GM12801 (cell line): ENCODE measurements around the gene RHOA.

Experiments
- TF ChIP-seq, protein P1 (sequence below): IDR thresholded peaks from one replicate; pipeline ENCODE4 v1.5.1; 2011; ENCODE audit warnings: control low read depth; ENCODE audit not compliant: insufficient read length; ENCODE audit errors: extremely low read depth

Gene RHOA

DNA sequence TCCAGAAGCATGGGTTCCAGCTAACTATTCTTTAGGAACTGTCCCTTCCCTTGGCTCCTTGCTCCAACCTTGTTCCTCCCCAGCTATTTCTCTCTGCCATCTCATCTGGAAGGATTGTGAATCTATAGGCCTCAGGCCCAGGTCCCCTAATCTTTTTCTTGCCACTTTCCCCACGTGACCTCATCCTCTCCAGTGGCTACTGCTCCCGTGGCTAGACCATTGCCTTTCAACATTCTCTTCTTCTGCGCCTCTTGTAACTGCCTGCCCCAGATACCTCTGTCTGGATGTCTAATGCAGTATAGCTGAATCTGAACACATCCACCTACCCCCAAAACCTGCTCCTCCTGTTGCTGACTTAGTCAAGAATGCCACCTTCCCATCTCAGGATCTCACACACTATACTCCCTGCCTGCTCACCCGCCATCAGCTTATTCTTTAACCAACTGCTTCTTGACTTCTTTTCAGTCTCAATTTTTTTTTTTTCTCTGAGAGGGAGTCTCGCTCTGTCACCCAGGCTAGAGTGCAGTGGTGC is 58.8 kb downstream of the RHOA start:
- TF ChIP-seq, protein P1, sequence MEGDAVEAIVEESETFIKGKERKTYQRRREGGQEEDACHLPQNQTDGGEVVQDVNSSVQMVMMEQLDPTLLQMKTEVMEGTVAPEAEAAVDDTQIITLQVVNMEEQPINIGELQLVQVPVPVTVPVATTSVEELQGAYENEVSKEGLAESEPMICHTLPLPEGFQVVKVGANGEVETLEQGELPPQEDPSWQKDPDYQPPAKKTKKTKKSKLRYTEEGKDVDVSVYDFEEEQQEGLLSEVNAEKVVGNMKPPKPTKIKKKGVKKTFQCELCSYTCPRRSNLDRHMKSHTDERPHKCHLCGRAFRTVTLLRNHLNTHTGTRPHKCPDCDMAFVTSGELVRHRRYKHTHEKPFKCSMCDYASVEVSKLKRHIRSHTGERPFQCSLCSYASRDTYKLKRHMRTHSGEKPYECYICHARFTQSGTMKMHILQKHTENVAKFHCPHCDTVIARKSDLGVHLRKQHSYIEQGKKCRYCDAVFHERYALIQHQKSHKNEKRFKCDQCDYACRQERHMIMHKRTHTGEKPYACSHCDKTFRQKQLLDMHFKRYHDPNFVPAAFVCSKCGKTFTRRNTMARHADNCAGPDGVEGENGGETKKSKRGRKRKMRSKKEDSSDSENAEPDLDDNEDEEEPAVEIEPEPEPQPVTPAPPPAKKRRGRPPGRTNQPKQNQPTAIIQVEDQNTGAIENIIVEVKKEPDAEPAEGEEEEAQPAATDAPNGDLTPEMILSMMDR, result no peak

GRCh38 chr3:49352281-49352680 is 59.5 kb downstream of the RHOA start:
- TF ChIP-seq, protein P1, result no peak

- TF ChIP-seq, protein P1, result no peak
These were observed 60.2 kb downstream of the RHOA start for GRCh38 chr3:49351521-49352011.

DNA sequence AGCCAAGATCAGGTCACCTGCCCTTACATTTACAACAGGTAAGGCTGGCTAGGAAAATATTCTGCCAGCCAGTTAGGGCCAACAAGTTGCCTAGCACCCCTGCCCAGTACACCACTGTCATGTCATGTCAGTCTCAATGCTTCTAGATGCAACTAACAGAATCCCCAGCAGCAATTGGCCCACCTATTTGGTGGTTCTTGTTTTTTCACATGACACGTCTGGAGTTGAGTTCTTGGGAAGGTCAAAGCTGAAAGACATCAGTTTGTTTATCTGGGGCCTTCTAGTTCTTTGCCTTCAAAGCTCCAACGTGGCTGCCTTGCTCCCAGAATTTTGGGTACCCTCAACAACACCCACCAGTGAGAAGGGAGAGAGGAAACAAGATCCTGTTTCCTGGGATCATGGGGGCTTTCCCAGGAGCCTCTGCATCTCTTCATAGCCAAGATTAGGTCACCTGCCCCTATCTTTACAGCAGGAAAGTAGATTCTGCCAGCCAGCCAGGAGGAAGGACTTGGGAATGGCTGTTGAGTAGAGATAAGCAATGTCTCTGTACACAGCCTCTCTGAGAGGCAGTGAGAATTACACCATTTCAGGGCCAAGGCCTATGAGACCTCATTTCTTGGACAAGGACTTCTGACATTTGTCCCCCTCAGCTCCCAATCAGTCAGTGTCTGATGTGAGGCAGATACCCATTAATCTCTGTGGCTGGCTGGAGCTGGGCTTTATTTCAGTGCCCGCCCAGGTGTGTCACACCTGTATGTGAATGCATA is 62.2 kb downstream of the RHOA start:
- TF ChIP-seq, protein P1, result no peak

- TF ChIP-seq, protein P1, result no peak
These were observed 65.0 kb downstream of the RHOA start for GRCh38 chr3:49346797-49347251.

- TF ChIP-seq, protein P1, result no peak
These were observed 68.6 kb downstream of the RHOA start for GRCh38 chr3:49343163-49343562.

- TF ChIP-seq, protein P1, result no peak
These were observed 69.8 kb downstream of the RHOA start for GRCh38 chr3:49341996-49342395.
